Progenitor cell of endocrine pancreas (in vitro differentiated cells): ENCODE data around the gene SCN8A. TPM values are rescaled to one million over a fixed set of nuclear protein-coding genes. Genes with fewer than 3 reads are reported as not detected.

Experiments used
- DNase-seq: peaks from one replicate; pipeline ENCODE4 v3.0.0; 2021; ENCODE audit warnings: low spot score; ENCODE audit not compliant: unreplicated experiment
- H3K27ac Mint-ChIP-seq: 2 replicates; pipeline ENCODE4 v1.8.0; 2021; ENCODE audit warnings: mild to moderate bottlenecking, moderate library complexity, mixed read lengths
- H3K27me3 Mint-ChIP-seq: 2 replicates; pipeline ENCODE4 v1.8.0; 2021; ENCODE audit warnings: mixed read lengths
- H3K36me3 Mint-ChIP-seq: 2 replicates; pipeline ENCODE4 v1.8.0; 2022; ENCODE audit warnings: mixed read lengths; ENCODE audit not compliant: insufficient read depth
- H3K4me1 Mint-ChIP-seq: 2 replicates; pipeline ENCODE4 v1.8.0; 2021; ENCODE audit warnings: low read depth, mixed read lengths
- H3K4me3 Mint-ChIP-seq: 2 replicates; pipeline ENCODE4 v1.8.0; 2021; ENCODE audit warnings: low read depth, mild to moderate bottlenecking, moderate library complexity, mixed read lengths
- H3K9me3 Mint-ChIP-seq: 2 replicates; pipeline ENCODE4 v1.8.0; 2021; ENCODE audit warnings: low read depth, mixed read lengths
- total RNA-seq: library from RNA; stranded (reverse); gene quantifications from 2 replicates; pipeline ENCODE4 v1.2.1, GENCODE V29; 2021
- TF ChIP-seq, protein P1 (sequence below): fragments of 200-600 bp; sonication (generic); IDR thresholded peaks from one replicate; pipeline ENCODE4 v1.5.0; 2021; ENCODE audit warnings: antibody characterized with exemption, mild to moderate bottlenecking; ENCODE audit not compliant: unreplicated experiment

SCN8A gene
- total RNA-seq, 1 donor from 2014 or later, result 9.8 TPM

DNA sequence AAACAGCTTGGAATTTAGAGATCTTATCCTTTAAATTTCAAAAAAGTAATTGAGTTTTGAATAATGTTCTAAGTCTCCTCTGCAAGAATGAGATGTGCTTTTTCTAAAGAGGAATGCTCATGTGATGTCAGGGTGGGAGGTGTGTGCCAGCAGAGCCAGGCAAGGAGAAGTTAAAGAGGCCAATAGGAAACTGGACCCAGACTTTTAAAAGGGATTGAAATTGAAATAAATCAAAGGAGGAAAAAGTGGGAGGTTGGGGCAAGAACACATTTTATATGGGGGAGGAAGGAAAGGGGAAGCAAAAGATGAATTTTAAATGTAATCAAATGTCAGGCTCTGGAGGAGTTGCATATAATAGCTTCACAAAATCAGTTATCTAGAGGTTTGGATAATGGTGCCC, 131.4 kb downstream of the SCN8A start:
- no peaks in the 10 kb centered on the region for H3K9me3 Mint-ChIP-seq
- H3K27me3 Mint-ChIP-seq, result peaks cover 19% of the 10 kb centered on the region
- H3K27ac Mint-ChIP-seq, result no peak overlapping the region
- TF ChIP-seq, protein P1, sequence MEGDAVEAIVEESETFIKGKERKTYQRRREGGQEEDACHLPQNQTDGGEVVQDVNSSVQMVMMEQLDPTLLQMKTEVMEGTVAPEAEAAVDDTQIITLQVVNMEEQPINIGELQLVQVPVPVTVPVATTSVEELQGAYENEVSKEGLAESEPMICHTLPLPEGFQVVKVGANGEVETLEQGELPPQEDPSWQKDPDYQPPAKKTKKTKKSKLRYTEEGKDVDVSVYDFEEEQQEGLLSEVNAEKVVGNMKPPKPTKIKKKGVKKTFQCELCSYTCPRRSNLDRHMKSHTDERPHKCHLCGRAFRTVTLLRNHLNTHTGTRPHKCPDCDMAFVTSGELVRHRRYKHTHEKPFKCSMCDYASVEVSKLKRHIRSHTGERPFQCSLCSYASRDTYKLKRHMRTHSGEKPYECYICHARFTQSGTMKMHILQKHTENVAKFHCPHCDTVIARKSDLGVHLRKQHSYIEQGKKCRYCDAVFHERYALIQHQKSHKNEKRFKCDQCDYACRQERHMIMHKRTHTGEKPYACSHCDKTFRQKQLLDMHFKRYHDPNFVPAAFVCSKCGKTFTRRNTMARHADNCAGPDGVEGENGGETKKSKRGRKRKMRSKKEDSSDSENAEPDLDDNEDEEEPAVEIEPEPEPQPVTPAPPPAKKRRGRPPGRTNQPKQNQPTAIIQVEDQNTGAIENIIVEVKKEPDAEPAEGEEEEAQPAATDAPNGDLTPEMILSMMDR, result no peak
- no peak for DNase-seq
- no peaks in the 10 kb centered on the region for H3K4me1 Mint-ChIP-seq
- no peak overlapping the region for H3K4me3 Mint-ChIP-seq
- peaks cover 4% of the 10 kb centered on the region for H3K36me3 Mint-ChIP-seq

DNA sequence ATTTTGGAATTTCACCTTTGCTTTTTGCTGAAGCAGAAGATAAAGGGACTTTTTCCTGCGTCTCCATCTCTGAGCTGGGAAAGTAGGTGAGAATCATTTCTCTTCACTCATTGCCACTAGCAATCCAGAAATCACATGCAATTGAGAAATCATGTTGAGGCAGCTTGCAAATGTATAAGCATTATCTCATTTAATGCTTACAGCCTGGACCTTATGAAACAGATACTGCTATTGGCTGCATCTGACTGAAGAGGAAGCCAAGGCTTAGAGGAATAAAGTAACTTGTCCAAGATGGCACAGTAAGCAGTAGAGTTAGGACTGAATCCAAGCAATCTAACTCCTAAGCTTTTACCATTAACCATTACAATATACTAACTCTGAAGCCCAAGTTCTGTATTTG, 135.1 kb downstream of the SCN8A start:
- DNase-seq, result no peak
- TF ChIP-seq, protein P1, result no peak
- Mint-ChIP-seq H3K9me3 (no peaks in the 10 kb centered on the region), H3K4me3 (no peak overlapping the region), H3K36me3 (peaks cover 5% of the 10 kb centered on the region), H3K4me1 (no peaks in the 10 kb centered on the region), H3K27me3 (peaks cover 17% of the 10 kb centered on the region), H3K27ac (no peak overlapping the region)

DNA sequence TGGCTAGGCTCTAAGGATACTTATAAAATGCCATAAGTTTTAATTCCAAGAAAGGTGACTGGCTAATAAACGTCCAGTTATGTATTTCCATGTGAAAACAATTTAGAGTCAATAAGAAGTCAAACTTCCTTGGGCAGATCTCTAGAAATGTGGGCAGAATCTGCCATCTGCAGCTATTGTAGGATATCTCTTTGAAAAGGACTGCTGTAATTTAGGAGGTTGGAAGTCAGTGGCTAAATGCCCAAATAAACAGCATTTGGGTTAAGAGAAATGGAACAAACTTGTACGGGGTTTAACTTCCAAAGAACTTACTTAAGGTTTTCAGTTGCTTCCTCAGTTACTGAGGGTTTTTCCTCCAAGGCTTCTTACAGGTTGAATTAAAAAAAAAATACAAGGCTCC, 135.9 kb downstream of the SCN8A start:
- H3K36me3 Mint-ChIP-seq, result peaks cover 7% of the 10 kb centered on the region
- no peak for DNase-seq
- no peak overlapping the region for H3K4me3 Mint-ChIP-seq
- no peaks in the 10 kb centered on the region for H3K4me1 Mint-ChIP-seq
- H3K27me3 Mint-ChIP-seq, result peaks cover 9% of the 10 kb centered on the region
- no peak overlapping the region for H3K27ac Mint-ChIP-seq
- H3K9me3 Mint-ChIP-seq, result peaks cover 4% of the 10 kb centered on the region
- TF ChIP-seq, protein P1, result no peak

DNA sequence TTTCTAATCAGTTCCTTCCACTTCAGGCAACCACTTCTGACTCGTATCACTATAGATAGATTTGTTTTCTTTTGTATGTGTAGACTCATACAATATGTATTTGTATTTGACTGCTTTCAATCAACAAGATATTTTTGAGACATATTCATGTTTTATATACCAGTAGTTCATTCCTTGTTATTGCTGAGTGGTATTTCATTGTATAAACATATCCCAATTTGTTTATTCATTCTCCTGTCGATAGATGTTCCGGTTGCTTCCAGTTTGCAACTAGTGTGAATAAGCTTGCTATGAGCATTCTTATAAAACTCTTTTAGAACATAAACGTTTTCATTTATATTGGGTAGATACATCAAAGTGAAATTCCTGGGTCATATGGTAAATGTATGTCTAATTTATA, 138.3 kb downstream of the SCN8A start:
- Mint-ChIP-seq H3K27ac (no peak overlapping the region), H3K36me3 (peaks cover 10% of the 10 kb centered on the region), H3K9me3 (peaks cover 21% of the 10 kb centered on the region), H3K27me3 (no peaks in the 10 kb centered on the region), H3K4me1 (no peaks in the 10 kb centered on the region), H3K4me3 (no peak overlapping the region)
- TF ChIP-seq, protein P1, result no peak
- DNase-seq, result no peak

DNA sequence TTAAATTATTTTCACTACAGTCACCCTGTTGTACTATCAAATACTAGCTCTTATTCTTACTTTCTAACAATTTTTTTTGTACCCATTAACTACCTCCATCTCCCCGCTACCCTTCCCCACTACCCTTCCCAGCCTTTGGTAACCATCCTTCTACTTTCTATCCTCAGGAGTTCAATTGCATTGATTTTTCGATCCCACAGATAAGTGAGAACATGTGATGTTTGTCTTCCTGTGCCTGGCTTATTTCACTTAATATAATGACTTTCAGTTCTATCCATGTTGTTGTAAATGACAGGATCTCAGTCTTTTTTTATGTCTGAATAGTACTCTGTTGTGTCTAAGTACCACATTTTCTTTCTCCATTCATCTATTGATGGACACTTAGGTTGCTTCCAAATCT, 139.7 kb downstream of the SCN8A start:
- TF ChIP-seq, protein P1, result no peak
- no peak overlapping the region for H3K27ac Mint-ChIP-seq
- peaks cover 10% of the 10 kb centered on the region for H3K36me3 Mint-ChIP-seq
- no peak overlapping the region for H3K4me3 Mint-ChIP-seq
- peaks cover 23% of the 10 kb centered on the region for H3K9me3 Mint-ChIP-seq
- H3K27me3 Mint-ChIP-seq, result no peaks in the 10 kb centered on the region
- no peak for DNase-seq
- no peaks in the 10 kb centered on the region for H3K4me1 Mint-ChIP-seq
